ENCODE results near the gene MCM6. TPM values are rescaled to one million over a fixed set of nuclear protein-coding genes. Genes with fewer than 3 reads are reported as not detected.
"Not testable (repeated sequence)": the region's sequence is repeated elsewhere in the genome, so short reads cannot be mapped to it uniquely, and the experiment has no call there.

MCM6 gene
- total and polyA plus RNA-seq, 2 donors from 2014 or later: 10.1 to 11.9 TPM

DNA sequence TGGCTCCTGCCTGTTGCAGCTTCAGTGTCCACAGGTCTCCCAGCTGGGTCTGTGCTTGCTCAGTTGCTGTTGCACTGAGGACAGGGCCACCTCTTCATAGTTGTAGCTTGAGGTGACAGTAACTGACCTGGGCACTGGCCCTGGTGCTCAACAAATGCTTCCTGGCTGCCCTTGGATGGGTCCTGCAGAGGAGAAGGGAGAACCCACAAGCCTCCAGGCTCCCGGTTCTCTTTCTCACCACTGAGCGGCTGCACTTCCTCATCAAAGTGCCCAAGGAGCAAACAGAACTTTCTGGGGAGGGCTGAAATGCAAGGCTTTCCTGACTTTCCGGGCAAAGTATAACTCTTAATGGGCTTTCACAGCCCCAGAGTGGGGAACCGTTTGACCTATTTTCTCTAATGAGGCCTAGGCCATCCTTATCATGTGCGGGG lies 78.0 kb downstream of the MCM6 start:
- DNase-seq (no peak), FAIRE-seq (no peak)
- H3K27me3 ChIP-seq (ENCODE audit: control insufficient read depth, insufficient read depth, low read length): no peaks in the 10 kb centered on the region
- H3K9ac ChIP-seq (ENCODE audit: low read length in 3 of 3): no peak overlapping the region
- H3K4me1 ChIP-seq (ENCODE audit: control insufficient read depth in 2 of 3, insufficient read depth in 2 of 3, low read depth in 1 of 3, low read length in 3 of 3): no peaks in the 10 kb centered on the region
- H3K36me3 ChIP-seq (ENCODE audit: control insufficient read depth in 2 of 3, insufficient read depth in 3 of 3, low read length in 3 of 3): no peaks in the 10 kb centered on the region
- no peak overlapping the region for H3K27ac ChIP-seq (ENCODE audit: low read depth in 2 of 2, low read length in 2 of 2)
- TF ChIP-seq, protein P1, sequence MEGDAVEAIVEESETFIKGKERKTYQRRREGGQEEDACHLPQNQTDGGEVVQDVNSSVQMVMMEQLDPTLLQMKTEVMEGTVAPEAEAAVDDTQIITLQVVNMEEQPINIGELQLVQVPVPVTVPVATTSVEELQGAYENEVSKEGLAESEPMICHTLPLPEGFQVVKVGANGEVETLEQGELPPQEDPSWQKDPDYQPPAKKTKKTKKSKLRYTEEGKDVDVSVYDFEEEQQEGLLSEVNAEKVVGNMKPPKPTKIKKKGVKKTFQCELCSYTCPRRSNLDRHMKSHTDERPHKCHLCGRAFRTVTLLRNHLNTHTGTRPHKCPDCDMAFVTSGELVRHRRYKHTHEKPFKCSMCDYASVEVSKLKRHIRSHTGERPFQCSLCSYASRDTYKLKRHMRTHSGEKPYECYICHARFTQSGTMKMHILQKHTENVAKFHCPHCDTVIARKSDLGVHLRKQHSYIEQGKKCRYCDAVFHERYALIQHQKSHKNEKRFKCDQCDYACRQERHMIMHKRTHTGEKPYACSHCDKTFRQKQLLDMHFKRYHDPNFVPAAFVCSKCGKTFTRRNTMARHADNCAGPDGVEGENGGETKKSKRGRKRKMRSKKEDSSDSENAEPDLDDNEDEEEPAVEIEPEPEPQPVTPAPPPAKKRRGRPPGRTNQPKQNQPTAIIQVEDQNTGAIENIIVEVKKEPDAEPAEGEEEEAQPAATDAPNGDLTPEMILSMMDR (IDR thresholded peaks at IDR 0.05; ENCODE audit: borderline replicate concordance, extremely low read depth, insufficient read depth): no peak
- intact Hi-C loops (cut with DNase I): no loop called here
- peaks cover 0 to 3% (median 0%) of the 10 kb centered on the region in 3 donors for H3K9me3 ChIP-seq (ENCODE audit: control insufficient read depth in 2 of 3, insufficient read depth in 1 of 3, low read length in 3 of 3)
- no peak overlapping the region for H3K4me3 ChIP-seq (ENCODE audit: low read length in 3 of 3)

DNA sequence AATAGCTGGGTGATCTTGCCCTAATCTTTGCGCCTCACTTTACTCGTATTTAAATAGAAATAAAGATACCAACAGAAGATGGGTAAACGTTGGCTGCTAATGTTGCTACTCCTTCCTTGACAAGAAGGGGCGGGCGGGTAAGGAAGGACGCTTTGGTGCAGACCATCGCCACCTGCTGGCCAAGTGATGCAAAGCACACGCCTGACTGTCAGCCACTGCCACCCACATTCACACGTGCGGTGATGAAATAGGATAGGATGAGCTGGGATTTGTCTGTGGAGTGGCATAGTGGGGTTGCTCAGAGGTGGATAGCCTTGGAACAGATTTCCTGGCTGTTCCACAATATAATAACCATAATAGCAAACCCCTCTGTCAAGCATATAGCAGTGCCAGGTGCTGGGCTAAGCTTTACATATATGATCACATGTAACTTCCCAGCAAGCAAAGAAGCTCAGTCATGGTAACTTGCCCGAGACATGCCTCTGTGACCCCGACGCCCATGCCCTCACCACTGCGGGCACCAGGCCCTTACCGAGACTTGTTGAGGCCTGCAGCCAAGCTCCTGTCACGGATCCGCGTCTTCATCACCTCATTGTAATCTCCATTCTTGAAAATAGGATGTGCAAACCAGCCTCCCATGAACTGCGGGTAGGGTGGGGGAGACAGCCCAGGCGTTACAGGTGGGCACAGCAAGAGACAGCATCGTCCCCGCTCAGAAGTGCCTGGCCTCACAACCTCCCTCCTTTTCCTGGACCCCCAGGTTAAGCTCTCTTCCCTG lies 78.6 kb downstream of the MCM6 start:
- DNase-seq: peak; percentile 68 to 87 (median 76)
- Histone ChIP-seq H3K4me3 (ENCODE audit: low read length in 3 of 3) (no peak overlapping the region), H3K27ac (ENCODE audit: low read depth in 2 of 2, low read length in 2 of 2) (no peak overlapping the region), H3K4me1 (ENCODE audit: control insufficient read depth in 2 of 3, insufficient read depth in 2 of 3, low read depth in 1 of 3, low read length in 3 of 3) (no peaks in the 10 kb centered on the region), H3K27me3 (ENCODE audit: control insufficient read depth, insufficient read depth, low read length) (no peaks in the 10 kb centered on the region), H3K9ac (ENCODE audit: low read length in 3 of 3) (no peak overlapping the region), H3K9me3 (ENCODE audit: control insufficient read depth in 2 of 3, insufficient read depth in 1 of 3, low read length in 3 of 3) (peaks cover 0 to 3% (median 0%) of the 10 kb centered on the region in 3 donors), H3K36me3 (ENCODE audit: control insufficient read depth in 2 of 3, insufficient read depth in 3 of 3, low read length in 3 of 3) (no peaks in the 10 kb centered on the region)
- intact Hi-C loops (cut with DNase I): no loop called here
- no peak for FAIRE-seq
- TF ChIP-seq, protein P1 (IDR thresholded peaks at IDR 0.05; ENCODE audit: borderline replicate concordance, extremely low read depth, insufficient read depth): peak; percentile 87

DNA sequence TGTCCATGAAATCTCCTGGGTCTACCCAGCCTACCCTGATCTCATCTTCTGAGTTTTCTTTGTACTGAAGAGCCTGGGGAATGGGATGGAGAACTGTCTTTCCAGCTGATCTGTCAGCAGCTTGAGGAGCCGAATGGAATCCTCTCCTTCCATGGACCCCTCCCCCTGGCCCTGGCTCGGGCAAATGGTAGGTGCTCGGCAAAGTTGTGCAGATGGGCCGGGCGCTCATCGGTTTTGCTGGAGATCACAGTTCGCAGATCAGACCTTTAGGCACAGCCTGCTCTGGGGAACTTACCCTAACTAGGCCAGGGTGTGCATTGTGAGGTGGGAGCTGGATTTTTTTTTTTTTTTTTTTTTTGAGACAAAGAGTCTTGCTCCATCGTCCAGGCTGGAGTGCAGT lies 79.6 kb downstream of the MCM6 start:
- no peaks in the 10 kb centered on the region for H3K36me3 ChIP-seq (ENCODE audit: control insufficient read depth in 2 of 3, insufficient read depth in 3 of 3, low read length in 3 of 3)
- TF ChIP-seq, protein P1 (IDR thresholded peaks at IDR 0.05; ENCODE audit: borderline replicate concordance, extremely low read depth, insufficient read depth): no peak
- no peak for DNase-seq
- intact Hi-C loops (cut with DNase I): no loop called here
- no peak overlapping the region for H3K9ac ChIP-seq (ENCODE audit: low read length in 3 of 3)
- H3K9me3 ChIP-seq (ENCODE audit: control insufficient read depth in 2 of 3, insufficient read depth in 1 of 3, low read length in 3 of 3): no peaks in the 10 kb centered on the region
- no peak overlapping the region for H3K27ac ChIP-seq (ENCODE audit: low read depth in 2 of 2, low read length in 2 of 2)
- no peak for FAIRE-seq
- no peak overlapping the region for H3K4me3 ChIP-seq (ENCODE audit: low read length in 3 of 3)
- no peaks in the 10 kb centered on the region for H3K4me1 ChIP-seq (ENCODE audit: control insufficient read depth in 2 of 3, insufficient read depth in 2 of 3, low read depth in 1 of 3, low read length in 3 of 3)
- H3K27me3 ChIP-seq (ENCODE audit: control insufficient read depth, insufficient read depth, low read length): no peaks in the 10 kb centered on the region

DNA sequence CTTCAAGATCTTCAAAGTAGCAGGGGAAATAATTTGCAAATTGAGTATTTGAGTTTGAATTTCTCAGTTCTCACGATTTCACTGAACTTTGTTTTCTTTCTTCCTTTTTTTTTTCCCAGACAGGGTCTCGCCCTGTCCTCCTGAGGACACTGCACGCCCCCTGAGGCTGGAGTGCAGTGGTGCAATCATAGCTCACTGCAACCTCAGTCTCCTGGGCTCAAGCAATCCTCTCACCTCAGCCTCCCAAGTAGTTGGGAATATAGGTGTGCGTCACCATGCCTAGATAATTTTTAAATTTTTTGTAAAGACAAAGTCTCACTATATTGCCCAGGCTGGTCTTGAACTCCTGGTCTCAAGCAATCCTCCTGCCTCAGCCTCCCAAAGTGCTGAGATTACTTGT lies 80.6 kb downstream of the MCM6 start:
- H3K36me3 ChIP-seq (ENCODE audit: control insufficient read depth in 2 of 3, insufficient read depth in 3 of 3, low read length in 3 of 3); H3K27ac ChIP-seq (ENCODE audit: low read depth in 2 of 2, low read length in 2 of 2); H3K9ac ChIP-seq (ENCODE audit: low read length in 3 of 3); H3K4me1 ChIP-seq (ENCODE audit: control insufficient read depth in 2 of 3, insufficient read depth in 2 of 3, low read depth in 1 of 3, low read length in 3 of 3); DNase-seq; intact Hi-C loops (cut with DNase I); H3K9me3 ChIP-seq (ENCODE audit: control insufficient read depth in 2 of 3, insufficient read depth in 1 of 3, low read length in 3 of 3); H3K27me3 ChIP-seq (ENCODE audit: control insufficient read depth, insufficient read depth, low read length); FAIRE-seq; H3K4me3 ChIP-seq (ENCODE audit: low read length in 3 of 3): not testable (repeated sequence)
